HG02642 (cell line): ENCODE measurements around the gene SLC6A11.

ENCODE experiments used
- ATAC-seq: cut with Tn5 transposase; IDR thresholded peaks from one replicate; pipeline ENCODE4 v1.9.1; 2021; ENCODE audit warnings: mild to moderate bottlenecking; ENCODE audit not compliant: unreplicated experiment, poor library complexity

SLC6A11 gene

DNA sequence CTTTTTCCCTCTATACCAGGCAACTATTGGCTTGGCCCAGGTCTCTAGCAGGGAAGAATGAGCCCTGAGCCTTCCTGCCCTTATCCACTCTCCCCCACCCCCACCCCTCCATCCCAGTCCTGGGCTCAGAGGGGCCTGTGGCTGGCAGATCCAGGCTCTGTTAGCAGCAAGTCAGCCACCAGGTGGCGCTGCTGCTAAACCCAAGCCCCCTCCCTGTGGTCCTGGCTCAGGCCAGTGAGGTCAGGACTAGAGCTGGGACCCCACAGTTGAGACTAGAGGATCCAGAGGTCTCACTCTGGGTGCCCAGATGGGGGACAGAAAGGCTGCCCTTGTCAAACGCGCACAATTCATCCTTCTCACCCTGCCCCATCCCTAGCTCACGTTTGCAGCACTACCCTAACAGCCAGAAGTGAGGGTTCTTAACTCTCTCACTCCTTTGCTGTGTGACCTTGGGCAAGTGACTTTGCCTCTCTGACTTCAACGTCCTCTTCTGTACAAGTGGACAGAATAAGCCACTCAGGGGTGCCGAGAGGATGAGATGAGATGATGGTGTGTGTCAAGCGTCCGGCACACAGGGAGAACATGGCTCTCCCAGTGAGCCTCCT lies 129.8 kb downstream of the SLC6A11 start:
- ATAC-seq, result peak; percentile 72

GRCh38 chr3:10946526-10946925 lies 130.5 kb downstream of the SLC6A11 start:
- ATAC-seq, result no peak

- no peak for ATAC-seq
These were observed 132.3 kb downstream of the SLC6A11 start for GRCh38 chr3:10948326-10948725.

GRCh38 chr3:10949197-10949596 lies 133.2 kb downstream of the SLC6A11 start:
- no peak for ATAC-seq

- no peak for ATAC-seq
These were observed 134.7 kb downstream of the SLC6A11 start for GRCh38 chr3:10950476-10951294.

GRCh38 chr3:10951295-10951926 lies 135.4 kb downstream of the SLC6A11 start:
- ATAC-seq, result no peak

DNA sequence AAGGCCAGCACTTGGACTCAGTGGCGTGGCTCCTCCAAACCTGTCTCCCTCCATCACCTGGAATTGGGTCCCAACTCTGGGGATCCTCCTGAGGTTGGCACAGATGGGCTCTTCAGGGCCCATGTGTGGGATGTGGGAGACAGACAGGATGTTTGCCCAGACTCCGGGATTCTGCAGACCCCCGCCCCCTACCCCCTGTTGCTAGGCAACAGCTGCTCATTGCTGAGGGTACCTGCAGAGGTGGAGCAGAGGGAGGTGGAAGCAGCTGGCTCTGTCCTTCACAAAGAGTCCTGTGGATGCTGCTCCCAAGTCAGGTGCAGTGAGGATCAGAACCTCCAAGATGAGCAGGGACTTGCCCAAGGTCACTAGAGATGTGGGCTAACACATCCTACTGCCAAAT lies 136.5 kb downstream of the SLC6A11 start:
- no peak for ATAC-seq

GRCh38 chr3:10954740-10955139 lies 138.7 kb downstream of the SLC6A11 start:
- ATAC-seq, result no peak

GRCh38 chr3:10955711-10956453 lies 139.9 kb downstream of the SLC6A11 start:
- no peak for ATAC-seq

- ATAC-seq, result no peak
These were observed 140.5 kb downstream of the SLC6A11 start for GRCh38 chr3:10956531-10956930.

- no peak for ATAC-seq
These were observed 141.0 kb downstream of the SLC6A11 start for GRCh38 chr3:10956986-10957385.

GRCh38 chr3:10957976-10958749 lies 142.1 kb downstream of the SLC6A11 start:
- no peak for ATAC-seq

- ATAC-seq, result no peak
These were observed 144.2 kb downstream of the SLC6A11 start for GRCh38 chr3:10960255-10960654.

GRCh38 chr3:10961921-10962320 lies 145.9 kb downstream of the SLC6A11 start:
- no peak for ATAC-seq

GRCh38 chr3:10962481-10963036 lies 146.5 kb downstream of the SLC6A11 start:
- no peak for ATAC-seq

DNA sequence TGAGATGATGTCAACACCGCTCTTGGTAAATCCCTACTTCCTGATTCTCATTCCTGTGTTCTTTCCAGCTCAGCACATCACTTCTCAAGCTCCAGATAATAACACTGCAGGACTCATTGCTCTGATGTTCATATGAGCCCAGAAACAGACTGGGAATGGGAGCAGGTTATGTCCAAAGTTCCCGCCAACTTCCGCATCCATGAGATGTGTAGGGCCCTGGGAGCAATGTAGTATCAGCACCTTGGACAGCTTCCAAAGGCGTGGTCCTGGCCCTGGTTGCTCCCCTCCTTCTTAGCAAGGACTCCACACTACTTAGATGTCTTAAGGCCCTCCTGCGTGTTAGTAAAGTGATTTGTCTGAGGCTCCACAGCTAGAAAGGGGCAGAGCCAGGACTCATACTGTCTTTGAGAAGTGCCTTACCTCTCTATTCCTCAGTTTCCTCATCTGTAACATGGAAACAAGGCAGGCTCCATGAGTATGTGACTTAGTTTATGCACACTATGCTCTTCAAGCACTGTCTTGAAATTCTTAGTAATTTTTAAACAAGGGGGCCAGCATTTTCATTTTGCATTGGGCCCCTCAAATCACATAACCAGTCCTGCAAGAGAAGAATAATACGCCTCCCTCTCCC lies 148.6 kb downstream of the SLC6A11 start:
- no peak for ATAC-seq

GRCh38 chr3:10968401-10968800 lies 152.4 kb downstream of the SLC6A11 start:
- ATAC-seq, result no peak

DNA sequence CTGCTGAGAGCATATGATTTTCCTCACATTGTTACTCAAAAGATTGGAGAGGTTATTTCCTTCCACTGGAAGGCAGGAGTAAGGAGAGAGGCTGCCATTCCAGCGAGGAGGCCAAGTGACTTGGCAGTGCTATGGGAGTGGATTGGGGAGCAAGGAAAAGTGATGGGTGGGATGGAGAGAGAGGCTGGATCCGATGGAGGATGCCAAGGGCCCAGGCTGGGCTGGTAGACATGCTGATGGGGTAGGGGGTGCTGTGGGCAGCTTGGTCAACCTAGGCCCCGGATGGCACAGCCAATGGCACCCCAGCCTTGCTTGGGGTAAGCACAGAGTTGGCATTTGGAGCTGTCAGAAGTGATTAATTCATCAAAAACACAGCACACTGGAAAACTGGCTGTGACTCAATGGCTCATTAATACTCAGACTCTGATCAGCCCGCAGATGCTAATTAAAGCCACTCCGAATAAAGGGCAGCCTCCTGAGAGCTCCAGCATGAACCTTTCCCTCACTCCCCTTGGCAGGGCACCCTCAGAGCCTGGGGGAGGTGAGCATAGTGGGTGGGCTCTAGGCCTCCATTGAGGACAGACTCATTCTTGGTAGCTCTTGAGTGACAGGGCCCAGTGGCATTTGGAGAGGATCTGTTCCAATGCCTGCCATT lies 154.4 kb downstream of the SLC6A11 start:
- no peak for ATAC-seq
